Measurements from ENCODE around the gene GSG1. TPM values are rescaled to one million over a fixed set of nuclear protein-coding genes. Genes with fewer than 3 reads are reported as not detected.
"Not testable (repeated sequence)": the region's sequence is repeated elsewhere in the genome, so short reads cannot be mapped to it uniquely, and the experiment has no call there.

The GSG1 gene
- total RNA-seq, 4 donors from 2014 or later = not detected

DNA sequence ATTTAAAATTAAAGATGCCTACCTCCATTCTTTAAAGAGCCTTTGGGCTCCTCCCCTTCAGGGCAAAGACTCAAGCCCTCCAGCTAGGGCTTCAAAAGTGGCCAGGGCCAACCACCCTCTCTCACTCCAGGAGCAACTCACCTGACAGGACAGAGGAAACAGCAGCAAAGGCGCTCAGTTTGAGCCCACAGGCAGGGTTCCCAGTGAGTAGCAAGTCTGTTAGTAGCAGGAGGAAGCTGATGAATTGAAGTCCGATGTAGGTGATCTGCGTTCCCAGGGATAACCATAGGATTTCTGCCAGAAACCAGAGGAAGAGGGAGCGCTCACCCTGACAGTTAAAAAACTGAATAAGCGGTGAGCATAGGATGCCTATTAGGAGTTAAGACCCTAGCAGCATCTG lies 15.7 kb downstream of the GSG1 start:
- Histone ChIP-seq H3K9me3 (no peaks in the 10 kb centered on the region), H3K36me3 (peaks cover 0 to 19% of the 10 kb centered on the region in 2 donors), H3K27ac (no peak overlapping the region), H3K4me1 (no peaks in the 10 kb centered on the region), H3K27me3 (no peaks in the 10 kb centered on the region), H3K4me3 (no peak overlapping the region)
- ATAC-seq = no peak
- no peak for TF ChIP-seq POLR2AphosphoS5 (IDR thresholded peaks at IDR 0.05)
- TF ChIP-seq POLR2A (IDR thresholded peaks at IDR 0.05) = no peak
- TF ChIP-seq, protein P1, sequence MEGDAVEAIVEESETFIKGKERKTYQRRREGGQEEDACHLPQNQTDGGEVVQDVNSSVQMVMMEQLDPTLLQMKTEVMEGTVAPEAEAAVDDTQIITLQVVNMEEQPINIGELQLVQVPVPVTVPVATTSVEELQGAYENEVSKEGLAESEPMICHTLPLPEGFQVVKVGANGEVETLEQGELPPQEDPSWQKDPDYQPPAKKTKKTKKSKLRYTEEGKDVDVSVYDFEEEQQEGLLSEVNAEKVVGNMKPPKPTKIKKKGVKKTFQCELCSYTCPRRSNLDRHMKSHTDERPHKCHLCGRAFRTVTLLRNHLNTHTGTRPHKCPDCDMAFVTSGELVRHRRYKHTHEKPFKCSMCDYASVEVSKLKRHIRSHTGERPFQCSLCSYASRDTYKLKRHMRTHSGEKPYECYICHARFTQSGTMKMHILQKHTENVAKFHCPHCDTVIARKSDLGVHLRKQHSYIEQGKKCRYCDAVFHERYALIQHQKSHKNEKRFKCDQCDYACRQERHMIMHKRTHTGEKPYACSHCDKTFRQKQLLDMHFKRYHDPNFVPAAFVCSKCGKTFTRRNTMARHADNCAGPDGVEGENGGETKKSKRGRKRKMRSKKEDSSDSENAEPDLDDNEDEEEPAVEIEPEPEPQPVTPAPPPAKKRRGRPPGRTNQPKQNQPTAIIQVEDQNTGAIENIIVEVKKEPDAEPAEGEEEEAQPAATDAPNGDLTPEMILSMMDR (IDR thresholded peaks at IDR 0.05) = no peak
- TF ChIP-seq EP300 (IDR thresholded peaks at IDR 0.05) = no peak
- WGBS, 2 donors (ENCODE audit: low coverage in 1 of 2) = 50 to 51% methylated on average over 1 to 4 of the region's 5 CpGs

DNA sequence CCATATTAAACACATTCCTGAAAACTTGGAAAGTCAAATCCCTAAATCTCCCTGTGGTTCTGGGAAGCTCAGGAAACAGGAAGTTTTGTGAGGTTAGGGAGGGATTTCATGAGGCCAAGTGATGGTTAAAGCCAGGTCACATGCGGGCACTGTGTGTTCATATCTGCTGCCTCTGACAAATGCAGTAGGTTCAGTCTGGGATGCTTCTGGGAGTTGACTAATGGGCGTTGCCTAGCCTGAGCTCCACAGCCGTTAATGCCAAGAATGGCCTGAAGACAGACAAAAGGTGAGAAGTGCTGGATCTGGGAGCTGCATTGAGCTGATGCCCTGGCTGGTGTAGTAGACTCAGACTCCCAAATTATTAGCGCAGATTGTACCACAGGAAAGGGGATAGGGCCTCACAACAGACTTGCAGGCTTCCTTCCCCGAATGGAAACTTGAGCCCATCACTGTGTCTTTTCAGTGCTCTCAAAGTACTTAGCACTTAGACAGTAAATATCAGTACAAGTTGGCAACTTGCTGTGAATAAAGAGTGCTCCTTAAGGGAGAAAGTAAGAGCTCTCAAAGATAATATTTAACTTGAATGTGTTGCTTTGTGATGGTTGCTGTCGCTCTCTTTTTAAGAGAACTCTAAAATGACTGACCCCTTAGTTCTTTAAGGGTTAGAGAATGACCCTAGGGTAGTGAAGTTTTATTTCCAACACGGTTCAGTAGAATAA lies 17.3 kb downstream of the GSG1 start:
- peak; percentile 10 for ATAC-seq
- TF ChIP-seq EP300 (IDR thresholded peaks at IDR 0.05) (no peak), POLR2A (IDR thresholded peaks at IDR 0.05) (no peak)
- TF ChIP-seq, protein P1 (IDR thresholded peaks at IDR 0.05) = no peak
- no peak overlapping the region for H3K27ac ChIP-seq
- H3K9me3 ChIP-seq = no peaks in the 10 kb centered on the region
- no peaks in the 10 kb centered on the region for H3K27me3 ChIP-seq
- H3K4me3 ChIP-seq = no peak overlapping the region
- H3K36me3 ChIP-seq = peaks cover 0 to 32% of the 10 kb centered on the region in 2 donors
- no peaks in the 10 kb centered on the region for H3K4me1 ChIP-seq
- 80 to 96% methylated on average over 4 to 5 of the region's 7 CpGs for WGBS, 2 donors (ENCODE audit: low coverage in 1 of 2)

DNA sequence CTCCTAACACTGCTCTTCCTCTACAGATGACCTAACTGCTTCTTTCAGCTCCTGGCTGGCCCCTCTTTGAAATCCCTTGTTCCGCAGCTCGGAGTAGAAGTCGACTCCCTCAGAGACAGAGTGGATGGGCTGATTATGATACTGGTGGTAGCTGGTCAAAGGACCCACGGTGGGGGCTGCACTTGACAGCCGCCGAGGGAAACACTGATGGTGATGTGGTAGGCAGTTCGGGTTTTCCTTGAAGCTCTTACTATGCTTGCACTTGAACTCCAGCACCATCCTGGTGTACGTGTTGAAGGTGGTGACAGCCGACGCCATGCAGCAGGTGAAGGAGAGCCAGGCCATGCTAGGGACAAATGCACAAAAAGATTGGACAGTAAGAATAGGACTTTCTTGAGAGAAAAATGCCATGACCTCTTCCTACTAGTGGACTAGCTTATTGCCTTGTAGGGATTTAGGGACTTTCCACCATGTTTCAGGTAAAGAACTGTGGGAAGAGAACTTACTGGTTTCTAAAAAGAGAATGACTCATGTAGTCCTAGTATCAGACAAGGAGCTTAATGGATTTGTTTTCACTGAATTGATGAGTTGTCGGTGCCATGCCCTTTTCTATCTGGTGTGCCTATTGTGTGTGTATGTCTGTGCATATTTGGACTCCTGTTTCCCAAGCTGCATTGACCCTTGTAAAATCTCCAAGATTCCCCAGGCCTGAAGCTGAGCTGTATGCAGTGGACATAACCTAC lies 18.4 kb downstream of the GSG1 start:
- no peak overlapping the region for H3K27ac ChIP-seq
- H3K36me3 ChIP-seq = peaks cover 0 to 42% of the 10 kb centered on the region in 2 donors
- no peaks in the 10 kb centered on the region for H3K27me3 ChIP-seq
- H3K4me3 ChIP-seq = no peak overlapping the region
- WGBS, 2 donors (ENCODE audit: low coverage in 1 of 2) = 100% methylated on average over 5 of the region's 11 CpGs; no CpG with 5 or more reads in 1 of the 2 donors
- no peaks in the 10 kb centered on the region for H3K4me1 ChIP-seq
- TF ChIP-seq POLR2A (IDR thresholded peaks at IDR 0.05) (no peak), EP300 (IDR thresholded peaks at IDR 0.05) (no peak), POLR2AphosphoS5 (IDR thresholded peaks at IDR 0.05) (no peak)
- TF ChIP-seq, protein P1 (IDR thresholded peaks at IDR 0.05) = no peak
- no peak for ATAC-seq
- H3K9me3 ChIP-seq = no peaks in the 10 kb centered on the region

DNA sequence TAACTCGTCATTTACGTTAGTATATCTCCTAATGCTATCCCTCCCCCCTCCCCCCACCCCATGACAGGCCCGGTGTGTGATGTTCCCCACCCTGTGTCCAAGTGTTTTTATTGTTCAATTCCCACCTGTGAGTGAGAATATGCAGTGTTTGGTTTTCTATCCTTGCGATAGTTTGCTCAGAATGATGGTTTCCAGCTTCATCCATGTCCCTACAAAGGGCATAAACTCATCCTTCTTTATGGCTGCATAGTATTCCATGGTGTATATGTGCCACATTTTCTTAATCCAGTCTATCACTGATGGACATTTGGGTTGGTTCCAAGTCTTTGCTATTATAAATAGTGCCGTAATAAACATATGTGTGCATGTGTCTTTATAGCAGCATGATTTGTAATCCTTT lies 19.8 kb downstream of the GSG1 start:
- 90 to 92% methylated on average over 1 to 2 of the region's 5 CpGs for WGBS, 2 donors (ENCODE audit: low coverage in 1 of 2)
- not testable (repeated sequence) for H3K9me3 ChIP-seq, H3K27me3 ChIP-seq, H3K4me3 ChIP-seq, ATAC-seq, H3K27ac ChIP-seq, H3K4me1 ChIP-seq
- peaks cover 0 to 53% of the 10 kb centered on the region in 2 donors for H3K36me3 ChIP-seq

DNA sequence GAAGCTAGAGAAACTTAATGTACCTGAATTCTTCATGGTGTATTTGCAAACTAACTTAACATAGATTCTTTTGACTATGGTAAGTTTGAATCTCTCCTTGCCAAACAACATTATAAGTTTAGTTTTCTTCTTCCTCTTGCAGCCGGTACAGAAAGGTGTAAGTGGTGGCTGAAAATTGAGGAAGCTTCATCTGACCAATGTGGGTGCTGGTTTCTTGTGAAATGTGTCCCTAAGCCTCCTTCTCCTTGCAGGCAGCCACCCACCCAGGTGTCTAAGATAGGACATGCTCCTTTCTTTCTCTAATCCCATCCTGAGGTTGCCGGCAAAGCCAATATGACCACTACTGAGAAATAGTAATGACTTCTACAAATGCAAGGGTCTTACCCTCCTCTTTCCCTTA lies 20.6 kb downstream of the GSG1 start:
- Histone ChIP-seq H3K27ac (no peak overlapping the region), H3K27me3 (no peaks in the 10 kb centered on the region), H3K36me3 (peaks cover 0 to 53% of the 10 kb centered on the region in 2 donors), H3K4me1 (no peaks in the 10 kb centered on the region), H3K4me3 (no peak overlapping the region), H3K9me3 (no peaks in the 10 kb centered on the region)
- WGBS, 2 donors (ENCODE audit: low coverage in 1 of 2) = 74 to 95% methylated on average over 2 of the region's 2 CpGs
- no peak for ATAC-seq
- TF ChIP-seq POLR2AphosphoS5 (IDR thresholded peaks at IDR 0.05) = no peak
- no peak for TF ChIP-seq POLR2A (IDR thresholded peaks at IDR 0.05)
- TF ChIP-seq EP300 (IDR thresholded peaks at IDR 0.05) = no peak
- TF ChIP-seq, protein P1 (IDR thresholded peaks at IDR 0.05) = no peak
